Measurements from ENCODE around the gene DMAP1.

The DMAP1 gene

DNA sequence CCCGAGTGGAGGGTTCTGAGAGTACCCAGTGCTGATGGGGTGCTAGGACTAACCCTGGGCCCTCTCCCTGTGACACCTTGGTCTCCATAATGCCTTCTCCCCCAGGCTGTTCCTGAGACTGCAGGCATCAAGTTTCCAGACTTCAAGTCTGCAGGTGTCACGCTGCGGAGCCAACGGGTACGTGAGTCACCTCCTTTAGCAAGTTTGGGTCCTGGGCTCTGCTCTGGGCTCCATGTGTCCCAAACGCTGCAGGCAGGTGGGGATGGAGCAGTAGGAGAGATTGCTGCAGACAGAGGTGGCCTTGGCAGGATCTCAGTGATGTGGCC, 6.0 kb downstream of the DMAP1 start:
- Histone ChIP-seq H3K36me3 (ENCODE audit: insufficient read depth, low read length) (peaks cover 67% of the 10 kb centered on the region), H3K4me1 (ENCODE audit: insufficient read depth, low read length) (peaks cover 4% of the 10 kb centered on the region)

GRCh38 chr1:44220001-44220751, 6.9 kb downstream of the DMAP1 start:
- Histone ChIP-seq H3K36me3 (ENCODE audit: insufficient read depth, low read length) (peaks cover 59% of the 10 kb centered on the region), H3K27me3 (ENCODE audit: insufficient read depth, low read length) (no peaks in the 10 kb centered on the region), H2AFZ (ENCODE audit: low read depth, low read length) (no peak overlapping the region), H3K4me1 (ENCODE audit: insufficient read depth, low read length) (no peaks in the 10 kb centered on the region), H3K4me3 (ENCODE audit: low read length) (no peak overlapping the region), H3K9me3 (ENCODE audit: low read length) (no peaks in the 10 kb centered on the region)

More for the DNA sequence above, 6.0 kb downstream of the DMAP1 start:
- H2AFZ ChIP-seq (ENCODE audit: low read depth, low read length) = no peak overlapping the region
- H3K4me3 ChIP-seq (ENCODE audit: low read length) = no peak overlapping the region
- no peaks in the 10 kb centered on the region for H3K9me3 ChIP-seq (ENCODE audit: low read length)
- no peaks in the 10 kb centered on the region for H3K27me3 ChIP-seq (ENCODE audit: insufficient read depth, low read length)

DNA sequence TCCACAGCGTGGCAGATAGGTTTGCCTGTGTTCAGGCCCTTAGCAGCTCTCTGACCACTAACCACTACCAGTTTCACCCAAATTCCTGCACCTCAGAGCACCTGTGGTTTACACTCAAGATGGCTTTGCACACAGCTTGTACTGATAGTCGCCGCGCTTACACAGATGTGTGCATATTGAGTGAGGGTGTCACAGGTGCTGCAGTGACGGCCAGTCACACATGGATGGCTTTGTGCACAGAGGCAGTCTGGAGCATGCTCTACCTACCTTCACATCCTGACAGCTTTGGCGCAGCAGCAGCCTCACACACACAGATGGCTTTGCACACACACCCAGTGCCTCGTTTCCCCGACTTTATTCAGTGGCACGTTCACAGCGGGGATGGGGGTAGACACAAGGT, 7.5 kb downstream of the DMAP1 start:
- H2AFZ ChIP-seq (ENCODE audit: low read depth, low read length) = no peak overlapping the region
- peaks cover 53% of the 10 kb centered on the region for H3K36me3 ChIP-seq (ENCODE audit: insufficient read depth, low read length)
- peaks cover 3% of the 10 kb centered on the region for H3K9me3 ChIP-seq (ENCODE audit: low read length)
- H3K4me3 ChIP-seq (ENCODE audit: low read length) = no peak overlapping the region
- no peaks in the 10 kb centered on the region for H3K4me1 ChIP-seq (ENCODE audit: insufficient read depth, low read length)
- H3K27me3 ChIP-seq (ENCODE audit: insufficient read depth, low read length) = no peaks in the 10 kb centered on the region

DNA sequence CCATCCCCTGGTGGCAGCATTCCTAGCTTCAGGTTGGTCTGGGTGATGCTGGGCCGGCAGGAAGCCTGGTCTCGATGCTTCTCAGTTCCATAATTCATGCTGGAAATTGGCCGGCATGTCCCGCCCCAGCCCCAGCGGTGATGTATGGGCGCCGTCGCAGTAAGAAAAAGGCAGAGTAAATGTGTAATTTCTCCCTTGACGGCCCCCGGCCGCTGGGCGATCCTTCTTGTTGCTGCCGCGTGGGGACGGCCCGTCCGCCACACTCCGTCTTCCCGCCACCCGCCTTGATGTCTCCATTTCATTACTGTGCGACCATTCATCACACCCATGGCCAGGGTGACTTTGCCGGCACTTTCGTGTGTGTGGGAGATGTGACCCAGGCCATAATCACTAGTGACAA, 8.5 kb downstream of the DMAP1 start:
- no peaks in the 10 kb centered on the region for H3K27me3 ChIP-seq (ENCODE audit: insufficient read depth, low read length)
- H3K9me3 ChIP-seq (ENCODE audit: low read length) = peaks cover 4% of the 10 kb centered on the region
- no peaks in the 10 kb centered on the region for H3K4me1 ChIP-seq (ENCODE audit: insufficient read depth, low read length)
- H3K4me3 ChIP-seq (ENCODE audit: low read length) = no peak overlapping the region
- peaks cover 46% of the 10 kb centered on the region for H3K36me3 ChIP-seq (ENCODE audit: insufficient read depth, low read length)
- H2AFZ ChIP-seq (ENCODE audit: low read depth, low read length) = no peak overlapping the region

DNA sequence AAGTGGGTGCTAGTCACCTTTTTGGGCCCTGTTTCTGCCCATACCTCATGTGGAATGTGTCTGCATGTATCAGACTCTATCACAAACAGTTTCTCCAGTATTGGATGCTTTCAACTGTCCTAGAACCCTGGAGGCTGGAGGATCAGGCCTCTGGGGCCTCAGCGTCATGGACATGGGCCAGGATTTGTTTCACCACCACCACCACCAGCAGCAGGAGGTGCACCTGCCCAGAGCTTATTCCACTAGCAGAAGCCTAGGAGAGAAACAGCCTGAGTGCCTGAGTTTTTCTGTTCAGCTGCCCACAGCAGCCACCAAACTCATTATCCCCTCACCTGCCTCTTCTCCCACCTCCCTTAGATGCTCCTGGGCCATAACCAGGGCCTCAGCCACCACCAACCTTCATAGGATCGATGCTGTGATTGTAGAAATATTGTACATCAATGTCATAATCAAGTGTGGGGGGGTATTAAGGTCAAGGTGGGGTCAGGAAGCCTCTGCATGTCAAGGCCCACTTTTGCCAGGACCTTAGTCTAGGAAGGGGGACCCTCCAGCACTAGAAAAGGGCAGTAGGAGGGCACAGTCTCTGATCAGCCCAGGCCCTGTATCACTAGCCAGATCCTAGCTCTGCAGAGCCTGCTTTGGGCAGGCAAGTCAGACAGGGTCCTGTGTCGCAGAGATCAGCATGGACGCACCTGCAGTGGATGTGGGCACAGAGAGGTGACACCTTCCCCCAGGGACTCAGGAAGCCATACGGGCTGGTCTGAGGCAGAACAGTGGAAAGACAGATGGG, 9.3 kb downstream of the DMAP1 start:
- Histone ChIP-seq H3K27me3 (ENCODE audit: insufficient read depth, low read length) (no peaks in the 10 kb centered on the region), H3K4me3 (ENCODE audit: low read length) (no peak overlapping the region), H3K9me3 (ENCODE audit: low read length) (peaks cover 9% of the 10 kb centered on the region), H2AFZ (ENCODE audit: low read depth, low read length) (no peak overlapping the region), H3K4me1 (ENCODE audit: insufficient read depth, low read length) (no peaks in the 10 kb centered on the region), H3K36me3 (ENCODE audit: insufficient read depth, low read length) (peaks cover 44% of the 10 kb centered on the region)

GRCh38 chr1:44223187-44223610, 9.9 kb downstream of the DMAP1 start:
- peaks cover 9% of the 10 kb centered on the region for H3K9me3 ChIP-seq (ENCODE audit: low read length)
- no peaks in the 10 kb centered on the region for H3K4me1 ChIP-seq (ENCODE audit: insufficient read depth, low read length)
- H3K36me3 ChIP-seq (ENCODE audit: insufficient read depth, low read length) = peaks cover 40% of the 10 kb centered on the region
- no peak overlapping the region for H2AFZ ChIP-seq (ENCODE audit: low read depth, low read length)
- no peak overlapping the region for H3K4me3 ChIP-seq (ENCODE audit: low read length)
- H3K27me3 ChIP-seq (ENCODE audit: insufficient read depth, low read length) = no peaks in the 10 kb centered on the region

- Histone ChIP-seq H3K4me1 (ENCODE audit: insufficient read depth, low read length) (no peaks in the 10 kb centered on the region), H3K9me3 (ENCODE audit: low read length) (peaks cover 9% of the 10 kb centered on the region), H3K27me3 (ENCODE audit: insufficient read depth, low read length) (no peaks in the 10 kb centered on the region), H2AFZ (ENCODE audit: low read depth, low read length) (no peak overlapping the region), H3K4me3 (ENCODE audit: low read length) (no peak overlapping the region), H3K36me3 (ENCODE audit: insufficient read depth, low read length) (peaks cover 17% of the 10 kb centered on the region)
These were observed 12.5 kb downstream of the DMAP1 start for GRCh38 chr1:44225761-44226160.

DNA sequence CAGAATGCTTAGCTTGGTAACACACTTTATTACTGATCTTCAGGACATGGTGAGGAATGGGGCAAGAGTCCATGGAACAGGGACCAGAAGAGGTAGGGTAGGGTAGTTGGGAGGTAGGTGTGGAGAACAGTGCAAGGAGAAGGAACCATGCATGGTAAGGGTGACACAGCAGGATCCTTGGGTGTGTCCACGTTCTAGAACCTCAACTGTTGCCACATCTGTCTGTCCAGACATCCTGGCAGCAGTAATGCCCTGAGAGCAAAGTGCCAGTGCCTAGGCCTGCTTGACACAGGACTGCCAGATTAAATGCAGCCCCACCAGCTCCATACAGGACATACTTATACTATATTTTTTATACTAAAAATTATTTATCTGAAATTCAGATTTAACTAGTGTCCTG, 13.9 kb downstream of the DMAP1 start:
- Histone ChIP-seq H3K4me1 (ENCODE audit: insufficient read depth, low read length) (no peaks in the 10 kb centered on the region), H3K4me3 (ENCODE audit: low read length) (no peak overlapping the region), H2AFZ (ENCODE audit: low read depth, low read length) (no peak overlapping the region), H3K9me3 (ENCODE audit: low read length) (peaks cover 9% of the 10 kb centered on the region), H3K27me3 (ENCODE audit: insufficient read depth, low read length) (no peaks in the 10 kb centered on the region), H3K36me3 (ENCODE audit: insufficient read depth, low read length) (peaks cover 7% of the 10 kb centered on the region)

DNA sequence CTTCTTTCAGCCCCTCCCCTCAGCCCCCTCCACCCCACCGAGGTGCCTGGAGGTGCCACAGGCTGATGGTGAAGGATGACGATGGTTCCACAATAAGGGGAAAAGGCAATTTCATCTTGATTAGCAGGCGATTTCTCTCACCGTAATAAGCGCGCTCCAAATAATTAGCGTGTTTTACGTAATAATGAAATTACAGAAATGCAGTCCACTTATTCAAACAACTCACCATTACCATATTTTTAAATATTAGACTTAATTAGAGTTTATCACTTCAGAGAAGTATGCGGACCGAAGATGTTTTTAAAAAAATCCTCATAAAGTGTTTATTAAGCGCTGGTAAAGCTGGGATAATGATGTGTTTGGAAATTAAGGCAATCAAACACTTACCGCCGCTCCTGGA, 14.9 kb downstream of the DMAP1 start:
- Histone ChIP-seq H3K27me3 (ENCODE audit: insufficient read depth, low read length) (no peaks in the 10 kb centered on the region), H2AFZ (ENCODE audit: low read depth, low read length) (no peak overlapping the region), H3K4me1 (ENCODE audit: insufficient read depth, low read length) (no peaks in the 10 kb centered on the region), H3K9me3 (ENCODE audit: low read length) (peaks cover 9% of the 10 kb centered on the region), H3K4me3 (ENCODE audit: low read length) (no peak overlapping the region), H3K36me3 (ENCODE audit: insufficient read depth, low read length) (peaks cover 5% of the 10 kb centered on the region)

- Histone ChIP-seq H3K9me3 (ENCODE audit: low read length) (peaks cover 9% of the 10 kb centered on the region), H3K36me3 (ENCODE audit: insufficient read depth, low read length) (peaks cover 5% of the 10 kb centered on the region), H3K4me1 (ENCODE audit: insufficient read depth, low read length) (no peaks in the 10 kb centered on the region), H3K27me3 (ENCODE audit: insufficient read depth, low read length) (no peaks in the 10 kb centered on the region), H3K4me3 (ENCODE audit: low read length) (no peak overlapping the region), H2AFZ (ENCODE audit: low read depth, low read length) (no peak overlapping the region)
These were observed 16.3 kb downstream of the DMAP1 start for GRCh38 chr1:44229435-44230167.

GRCh38 chr1:44230796-44231195, 17.5 kb downstream of the DMAP1 start:
- Histone ChIP-seq H3K9me3 (ENCODE audit: low read length) (peaks cover 6% of the 10 kb centered on the region), H3K36me3 (ENCODE audit: insufficient read depth, low read length) (peaks cover 5% of the 10 kb centered on the region), H2AFZ (ENCODE audit: low read depth, low read length) (no peak overlapping the region), H3K4me1 (ENCODE audit: insufficient read depth, low read length) (no peaks in the 10 kb centered on the region), H3K4me3 (ENCODE audit: low read length) (no peak overlapping the region), H3K27me3 (ENCODE audit: insufficient read depth, low read length) (no peaks in the 10 kb centered on the region)

DNA sequence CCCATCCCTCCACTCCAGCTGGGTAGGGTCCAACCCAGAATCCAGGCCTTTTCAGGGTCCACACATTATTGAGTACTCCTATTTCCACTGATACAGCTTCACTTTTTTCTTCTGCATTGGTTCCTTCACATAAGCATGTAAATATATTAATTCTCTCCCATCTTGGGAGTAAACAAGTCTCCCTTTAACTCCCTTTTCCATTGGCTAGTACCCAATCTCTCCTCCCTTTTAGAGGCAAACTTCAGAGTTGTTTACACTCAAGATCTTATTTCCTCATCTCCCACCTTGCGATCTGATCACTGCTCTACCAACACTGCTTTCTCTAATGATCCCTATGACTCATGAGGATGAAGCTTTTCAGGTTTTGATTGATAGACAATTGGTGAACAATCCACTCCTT, 20.3 kb downstream of the DMAP1 start:
- H3K27me3 ChIP-seq (ENCODE audit: insufficient read depth, low read length) = no peaks in the 10 kb centered on the region
- no peaks in the 10 kb centered on the region for H3K9me3 ChIP-seq (ENCODE audit: low read length)
- no peaks in the 10 kb centered on the region for H3K4me1 ChIP-seq (ENCODE audit: insufficient read depth, low read length)
- H2AFZ ChIP-seq (ENCODE audit: low read depth, low read length) = no peak overlapping the region
- H3K4me3 ChIP-seq (ENCODE audit: low read length) = no peak overlapping the region
- peaks cover 9% of the 10 kb centered on the region for H3K36me3 ChIP-seq (ENCODE audit: insufficient read depth, low read length)

- Histone ChIP-seq H3K9me3 (ENCODE audit: low read length) (no peaks in the 10 kb centered on the region), H3K4me3 (ENCODE audit: low read length) (no peak overlapping the region), H3K36me3 (ENCODE audit: insufficient read depth, low read length) (peaks cover 6% of the 10 kb centered on the region), H3K27me3 (ENCODE audit: insufficient read depth, low read length) (no peaks in the 10 kb centered on the region), H3K4me1 (ENCODE audit: insufficient read depth, low read length) (peaks cover 18% of the 10 kb centered on the region), H2AFZ (ENCODE audit: low read depth, low read length) (no peak overlapping the region)
These were observed 22.5 kb downstream of the DMAP1 start for GRCh38 chr1:44235808-44236207.
